Endothelial cell of umbilical vein (primary cell): ENCODE results near the gene PDE7B. TPM values are rescaled to one million over a fixed set of nuclear protein-coding genes. Genes with fewer than 3 reads are reported as not detected.

Source experiments
- BruUV-seq: library from RNA; stranded (reverse); fragments of 400-500 nt; replicated peaks from 2 replicates; lab custom pipeline; 2021; lab: Mats Ljungman, UMichigan
- CTCF ChIA-PET: fragments of 300-600, 350-600 bp; sonication (Branson Sonifier 250); formaldehyde crosslinking; loops from one replicate; lab custom pipeline; 2021; ENCODE audit warnings: antibody characterized with exemption, inconsistent platforms; lab: Charles Lee
- POLR2A ChIA-PET: fragments of 300-600, 350-600 bp; sonication (Branson Sonifier 250); formaldehyde crosslinking; loops from one replicate; lab custom pipeline; 2021; ENCODE audit warnings: antibody characterized with exemption, inconsistent platforms; lab: Charles Lee
- DNase-seq: peaks from one replicate; pipeline ENCODE4 v3.0.0-alpha.2; 2011; ENCODE audit warnings: low read depth, low spot score
- FAIRE-seq: peaks from 2 replicates; lab custom pipeline; 2011; peaks lifted over from hg19 to GRCh38; lab: Jason Lieb, UNC
- H2AFZ ChIP-seq: 2 replicates; pipeline ENCODE4 v1.6.0; 2012; ENCODE audit warnings: low read depth, low read length, control low read depth, inconsistent platforms
- H3K27ac ChIP-seq: 2 replicates; pipeline ENCODE4 v1.5.1; 2011; ENCODE audit warnings: low read depth, mild to moderate bottlenecking, control low read depth, low read length, moderate library complexity; ENCODE audit not compliant: insufficient read depth
- H3K27me3 ChIP-seq, 2 experiments: 2 replicates each; pipeline versions ENCODE4 v1.6.0 to v1.6.1; 2011; ENCODE audit warnings: low read length in 2 of 2, mixed read lengths in 1 of 2; ENCODE audit not compliant: control insufficient read depth in 2 of 2, insufficient read depth in 2 of 2
- H3K36me3 ChIP-seq, 2 experiments: 2 replicates in 1 of 2; 3 replicates in 1 of 2; pipeline ENCODE4 v1.5.1; 2011; ENCODE audit warnings: low read length in 2 of 2, mild to moderate bottlenecking in 1 of 2, moderate library complexity in 1 of 2; ENCODE audit not compliant: control insufficient read depth in 2 of 2, insufficient read depth in 2 of 2; ENCODE audit errors: extremely low read depth in 1 of 2
- H3K4me1 ChIP-seq: 3 replicates; pipeline ENCODE4 v1.5.1; 2011; ENCODE audit warnings: mild to moderate bottlenecking, low read length; ENCODE audit not compliant: control insufficient read depth, insufficient read depth; ENCODE audit errors: extremely low read depth
- H3K4me2 ChIP-seq: 2 replicates; pipeline ENCODE4 v1.6.1; 2011; ENCODE audit warnings: low read length, control low read depth, mixed read lengths; ENCODE audit not compliant: insufficient read depth
- H3K4me3 ChIP-seq, 3 experiments: fragments of 200-600 bp in 1 of 3; sonication (generic), shearing (Covaris generic) in 1 of 3; replicated peaks in 1 of 3; 2 replicates each; pipeline ENCODE4 v1.5.1; 2011 to 2016; ENCODE audit warnings: control low read depth in 3 of 3, low read length in 3 of 3, mild to moderate bottlenecking in 2 of 3, inconsistent platforms in 1 of 3, low read depth in 1 of 3, moderate library complexity in 1 of 3; ENCODE audit not compliant: insufficient read depth in 1 of 3
- H3K79me2 ChIP-seq: 2 replicates; pipeline ENCODE4 v1.6.0; 2012; ENCODE audit warnings: low read length, inconsistent platforms; ENCODE audit not compliant: control insufficient read depth, insufficient read depth
- H3K9ac ChIP-seq: replicated peaks from 2 replicates; pipeline ENCODE3; 2011; ENCODE audit warnings: low read length, control low read depth; ENCODE audit not compliant: insufficient read depth; ENCODE audit errors: extremely low read depth
- H3K9me1 ChIP-seq: replicated peaks from 3 replicates; pipeline ENCODE4 v1.6.0; 2011; ENCODE audit warnings: mild to moderate bottlenecking, low read length; ENCODE audit not compliant: control insufficient read depth, insufficient read depth; ENCODE audit errors: extremely low read depth
- H3K9me3 ChIP-seq: replicated peaks from 2 replicates; pipeline ENCODE4 v1.5.1; 2012; ENCODE audit warnings: low read length, inconsistent platforms; ENCODE audit not compliant: control insufficient read depth, insufficient read depth
- H4K20me1 ChIP-seq: replicated peaks from 2 replicates; pipeline ENCODE3; 2011; ENCODE audit warnings: mild to moderate bottlenecking, low read length; ENCODE audit not compliant: control insufficient read depth, insufficient read depth; ENCODE audit errors: extremely low read depth
- CTCF ChIP-seq, 2 donors: IDR thresholded peaks; 1 replicate in 1 of 2; 2 replicates in 1 of 2; pipeline ENCODE4 v1.5.1; 2011; ENCODE audit warnings: low read length in 2 of 2, mild to moderate bottlenecking in 2 of 2, moderate library complexity in 2 of 2, control low read depth in 1 of 2, inconsistent platforms in 1 of 2, low read depth in 1 of 2; ENCODE audit not compliant: insufficient read depth in 1 of 2; ENCODE audit errors: extremely low read depth in 1 of 2
- EZH2 ChIP-seq: IDR thresholded peaks from 2 replicates; pipeline ENCODE4 v1.6.1; 2012; ENCODE audit warnings: borderline replicate concordance, low read depth, mild to moderate bottlenecking, moderate library complexity, low read length, inconsistent platforms; ENCODE audit not compliant: severe bottlenecking
- FOS ChIP-seq: IDR thresholded peaks from 2 replicates; pipeline ENCODE4 v1.6.1; 2011; ENCODE audit warnings: mild to moderate bottlenecking, low read length, moderate library complexity, borderline replicate concordance; ENCODE audit not compliant: insufficient read depth
- GATA2 ChIP-seq: IDR thresholded peaks from 2 replicates; pipeline ENCODE4 v1.7.0; 2011; ENCODE audit warnings: low read depth, mild to moderate bottlenecking, moderate library complexity, mixed read lengths, low read length; ENCODE audit not compliant: insufficient read length, insufficient read depth
- JUN ChIP-seq: IDR thresholded peaks from 2 replicates; pipeline ENCODE4 v1.6.1; 2011; ENCODE audit warnings: borderline replicate concordance, low read depth; ENCODE audit not compliant: insufficient read length, insufficient read depth
- MAX ChIP-seq: IDR thresholded peaks from 2 replicates; pipeline ENCODE4 v1.6.1; 2011; ENCODE audit not compliant: insufficient read depth, insufficient read length
- MYC ChIP-seq: IDR thresholded peaks from one replicate; pipeline ENCODE4 v1.6.1; 2011; ENCODE audit warnings: mild to moderate bottlenecking, low read depth, low read length
- POLR2A ChIP-seq: IDR thresholded peaks from 2 replicates; pipeline ENCODE4 v1.6.1; 2012; ENCODE audit warnings: low read depth, mild to moderate bottlenecking, control low read depth, low read length
- POLR2AphosphoS5 ChIP-seq: IDR thresholded peaks from 2 replicates; pipeline ENCODE4 v1.6.1; 2012; ENCODE audit warnings: low read depth, mild to moderate bottlenecking, control low read depth, low read length, moderate library complexity; ENCODE audit not compliant: insufficient read depth
- dilution Hi-C: fragments of 300-500 bp; cut with MboI; formaldehyde crosslinking; loops from one replicate; pipeline ENCODE4 v1.15.0; 2019; ENCODE audit warnings: low sequenced_read_pairs; ENCODE audit not compliant: extremely low pct_ligation_motif_present
- intact Hi-C: fragments of 100-400 bp; cut with micrococcal nuclease; formaldehyde crosslinking; loops from one replicate; pipeline ENCODE4 v1.10.0; 2022
- polyA plus RNA-seq, 4 experiments: library from polyadenylated mRNA; depleted of rRNA in 3 of 4; stranded (reverse) in 3 of 4; unstranded in 1 of 4; fragments of >200 nt; gene quantifications; 2 replicates each; pipeline versions ENCODE4 v1.2.1 to v1.2.3, GENCODE V29; 2011 to 2012; ENCODE audit warnings: missing spikeins in 1 of 4
- total RNA-seq: library from RNA; stranded (reverse); gene quantifications from 2 replicates; pipeline ENCODE4 v1.2.3, GENCODE V29; 2021

The PDE7B gene
- total and polyA plus RNA-seq, 2 donors (not counting 3 experiments of a cell fraction or from before 2014, with no cell fraction given) = 20.6 to 25.1 TPM

GRCh38 chr6:136092897-136093296, 241.4 kb downstream of the PDE7B start:
- H3K4me1 ChIP-seq = peaks cover 17% of the 10 kb centered on the region
- no peak overlapping the region for H3K9ac ChIP-seq
- DNase-seq (no peak), FAIRE-seq (no peak)
- no peak overlapping the region for H2AFZ ChIP-seq
- intact Hi-C loops = no loop called here
- peaks cover 35% of the 10 kb centered on the region for H3K79me2 ChIP-seq
- H3K27ac ChIP-seq = no peak overlapping the region
- no peaks in the 10 kb centered on the region for H3K36me3 ChIP-seq
- CTCF ChIA-PET = no interaction called here
- no peak overlapping the region for H3K4me3 ChIP-seq
- no peak for TF ChIP-seq POLR2A
- no peak for TF ChIP-seq JUN
- TF ChIP-seq MAX = no peak
- no peak for TF ChIP-seq FOS
- no peak for TF ChIP-seq EZH2
- TF ChIP-seq MYC = no peak
- H3K9me1 ChIP-seq = no peaks in the 10 kb centered on the region
- no TSS peak for BruUV-seq
- H4K20me1 ChIP-seq = peaks cover 2% of the 10 kb centered on the region
- H3K4me2 ChIP-seq = no peak overlapping the region
- no peaks in the 10 kb centered on the region for H3K9me3 ChIP-seq
- dilution Hi-C loops = no loop called here
- POLR2A ChIA-PET = no interaction called here
- H3K27me3 ChIP-seq = no peaks in the 10 kb centered on the region

- dilution Hi-C loops = no loop called here
- Histone ChIP-seq H4K20me1 (peaks cover 2% of the 10 kb centered on the region), H3K36me3 (no peaks in the 10 kb centered on the region), H3K27ac (no peak overlapping the region), H3K9ac (no peak overlapping the region), H3K79me2 (peaks cover 31% of the 10 kb centered on the region), H3K4me1 (peaks cover 17% of the 10 kb centered on the region), H3K9me3 (no peaks in the 10 kb centered on the region), H2AFZ (no peak overlapping the region), H3K4me3 (no peak overlapping the region), H3K9me1 (no peaks in the 10 kb centered on the region), H3K4me2 (no peak overlapping the region), H3K27me3 (no peaks in the 10 kb centered on the region)
- FAIRE-seq = no peak
- no TSS peak for BruUV-seq
- intact Hi-C loops = no loop called here
- no peak for TF ChIP-seq JUN
- TF ChIP-seq MAX = no peak
- TF ChIP-seq POLR2A = no peak
- TF ChIP-seq POLR2AphosphoS5 = no peak
- no peak for TF ChIP-seq FOS
- TF ChIP-seq MYC = no peak
- no peak for TF ChIP-seq GATA2
- TF ChIP-seq CTCF (IDR thresholded peaks at IDR 0.05; ENCODE audit: extremely low read depth in 1 of 2, insufficient read depth in 1 of 2, low read depth in 1 of 2, low read length in 2 of 2) = no peak
- TF ChIP-seq EZH2 = no peak
- POLR2A ChIA-PET = no interaction called here
- no peak for DNase-seq
- CTCF ChIA-PET = no interaction called here
Measured at GRCh38 chr6:136093835-136094234, 242.3 kb downstream of the PDE7B start.
